BE2C (cell line): ENCODE measurements around the gene TMEM59L.

Experiments used
- DNase-seq: peaks from one replicate; pipeline ENCODE4 v3.0.0-alpha.2; 2020
- H3K27me3 ChIP-seq: fragments of 250-450 bp; sonication (Bioruptor Pico); 2 replicates; pipeline ENCODE4 v1.5.1; 2020; ENCODE audit warnings: mild to moderate bottlenecking
- H3K36me3 ChIP-seq: fragments of 250-450 bp; sonication (Bioruptor Pico); 2 replicates; pipeline ENCODE4 v1.5.1; 2020; ENCODE audit warnings: mild to moderate bottlenecking
- H3K4me1 ChIP-seq: fragments of 250-450 bp; sonication (Bioruptor Pico); 2 replicates; pipeline ENCODE4 v1.5.1; 2020
- H3K4me3 ChIP-seq: 2 replicates; pipeline ENCODE4 v1.5.1; 2011; ENCODE audit warnings: low read depth, low read length
- H3K9me3 ChIP-seq: fragments of 250-450 bp; sonication (Bioruptor Pico); 2 replicates; pipeline ENCODE4 v1.5.1; 2020
- TF ChIP-seq, protein P1 (sequence below): IDR thresholded peaks from 2 replicates; pipeline ENCODE4 v1.5.1; 2012; ENCODE audit warnings: mild to moderate bottlenecking, low read depth, low read length

Gene TMEM59L

DNA sequence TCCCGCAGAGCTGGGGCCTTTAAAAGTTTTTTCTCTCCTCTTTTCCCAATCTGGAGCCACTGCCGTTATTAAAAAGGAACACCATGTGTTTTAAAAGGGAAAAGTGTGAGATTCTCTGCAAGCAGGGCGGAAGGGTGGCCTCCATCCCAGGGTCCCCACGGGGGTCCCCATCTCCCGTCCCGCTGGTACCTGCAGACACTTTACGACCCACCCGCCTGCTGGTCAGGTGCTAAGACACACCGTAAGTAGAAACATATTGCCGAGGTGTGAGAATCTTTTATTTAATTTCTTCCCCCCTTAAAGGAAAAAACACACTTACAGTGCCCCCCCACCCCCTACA is 7.9 kb upstream of the TMEM59L start:
- H3K27me3 ChIP-seq = peaks cover 65% of the 10 kb centered on the region
- no peaks in the 10 kb centered on the region for H3K4me1 ChIP-seq
- no peaks in the 10 kb centered on the region for H3K9me3 ChIP-seq
- no peak overlapping the region for H3K4me3 ChIP-seq
- TF ChIP-seq, protein P1, sequence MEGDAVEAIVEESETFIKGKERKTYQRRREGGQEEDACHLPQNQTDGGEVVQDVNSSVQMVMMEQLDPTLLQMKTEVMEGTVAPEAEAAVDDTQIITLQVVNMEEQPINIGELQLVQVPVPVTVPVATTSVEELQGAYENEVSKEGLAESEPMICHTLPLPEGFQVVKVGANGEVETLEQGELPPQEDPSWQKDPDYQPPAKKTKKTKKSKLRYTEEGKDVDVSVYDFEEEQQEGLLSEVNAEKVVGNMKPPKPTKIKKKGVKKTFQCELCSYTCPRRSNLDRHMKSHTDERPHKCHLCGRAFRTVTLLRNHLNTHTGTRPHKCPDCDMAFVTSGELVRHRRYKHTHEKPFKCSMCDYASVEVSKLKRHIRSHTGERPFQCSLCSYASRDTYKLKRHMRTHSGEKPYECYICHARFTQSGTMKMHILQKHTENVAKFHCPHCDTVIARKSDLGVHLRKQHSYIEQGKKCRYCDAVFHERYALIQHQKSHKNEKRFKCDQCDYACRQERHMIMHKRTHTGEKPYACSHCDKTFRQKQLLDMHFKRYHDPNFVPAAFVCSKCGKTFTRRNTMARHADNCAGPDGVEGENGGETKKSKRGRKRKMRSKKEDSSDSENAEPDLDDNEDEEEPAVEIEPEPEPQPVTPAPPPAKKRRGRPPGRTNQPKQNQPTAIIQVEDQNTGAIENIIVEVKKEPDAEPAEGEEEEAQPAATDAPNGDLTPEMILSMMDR = no peak
- DNase-seq = no peak
- no peaks in the 10 kb centered on the region for H3K36me3 ChIP-seq

DNA sequence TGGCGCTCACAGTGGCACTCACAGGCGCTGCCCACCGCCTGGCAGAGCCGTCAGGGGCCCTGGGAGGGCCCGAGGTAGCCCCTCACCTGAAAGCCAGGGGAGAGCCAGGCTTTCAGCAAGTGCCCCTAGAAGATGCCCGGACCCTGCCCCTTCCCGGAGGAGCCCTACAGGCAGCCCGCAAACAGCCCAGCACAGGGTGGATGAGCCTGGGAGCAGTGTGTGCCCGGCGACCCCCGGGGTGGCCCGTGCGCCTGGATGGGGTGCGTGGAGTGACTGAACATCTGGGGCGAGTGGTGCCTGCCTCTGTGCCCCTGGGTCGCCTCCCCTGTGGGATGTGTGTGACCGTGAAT is 7.5 kb upstream of the TMEM59L start:
- no peaks in the 10 kb centered on the region for H3K36me3 ChIP-seq
- no peaks in the 10 kb centered on the region for H3K9me3 ChIP-seq
- no peak overlapping the region for H3K4me3 ChIP-seq
- H3K4me1 ChIP-seq = no peaks in the 10 kb centered on the region
- no peak for DNase-seq
- TF ChIP-seq, protein P1 = no peak
- H3K27me3 ChIP-seq = peaks cover 69% of the 10 kb centered on the region

DNA sequence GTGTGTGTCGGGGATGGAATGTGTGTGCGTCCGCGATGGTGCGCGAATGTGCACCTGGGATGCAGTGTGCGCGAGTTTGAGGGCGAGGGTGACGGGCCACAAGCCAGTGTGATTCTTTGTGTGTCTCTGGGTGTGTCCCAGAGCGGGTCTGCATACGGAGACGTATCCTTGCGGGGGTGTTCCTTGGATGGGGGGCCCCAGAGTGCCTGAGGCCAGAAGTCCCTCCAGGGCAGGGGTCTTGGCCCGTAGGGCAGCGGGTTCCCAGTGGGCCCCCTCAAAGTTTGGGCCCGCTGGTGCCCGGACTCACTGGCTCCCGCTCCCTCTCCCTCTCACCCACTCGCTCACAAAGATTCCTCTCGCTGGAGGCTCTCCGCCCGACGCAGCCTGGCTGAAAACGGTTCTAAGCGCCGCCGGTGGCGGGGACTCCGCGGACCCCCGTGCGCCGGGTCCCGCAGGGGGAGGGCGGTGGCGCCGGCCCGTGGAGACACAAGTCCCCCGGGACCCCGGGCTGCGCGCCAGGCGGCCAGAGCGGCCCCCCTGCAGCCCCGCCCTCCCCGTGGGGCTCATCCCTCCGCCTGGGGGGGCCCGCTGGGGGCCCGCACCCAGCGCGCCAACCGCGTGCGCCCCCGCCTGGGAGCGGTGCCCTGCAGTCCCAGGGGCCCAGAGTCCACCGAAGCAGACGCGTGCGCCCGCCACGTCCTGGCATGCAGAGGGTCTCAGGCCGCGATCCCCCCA is 7.0 kb upstream of the TMEM59L start:
- Histone ChIP-seq H3K36me3 (no peaks in the 10 kb centered on the region), H3K27me3 (peaks cover 74% of the 10 kb centered on the region), H3K4me3 (no peak overlapping the region), H3K4me1 (no peaks in the 10 kb centered on the region), H3K9me3 (no peaks in the 10 kb centered on the region)
- TF ChIP-seq, protein P1 = no peak
- DNase-seq = no peak

DNA sequence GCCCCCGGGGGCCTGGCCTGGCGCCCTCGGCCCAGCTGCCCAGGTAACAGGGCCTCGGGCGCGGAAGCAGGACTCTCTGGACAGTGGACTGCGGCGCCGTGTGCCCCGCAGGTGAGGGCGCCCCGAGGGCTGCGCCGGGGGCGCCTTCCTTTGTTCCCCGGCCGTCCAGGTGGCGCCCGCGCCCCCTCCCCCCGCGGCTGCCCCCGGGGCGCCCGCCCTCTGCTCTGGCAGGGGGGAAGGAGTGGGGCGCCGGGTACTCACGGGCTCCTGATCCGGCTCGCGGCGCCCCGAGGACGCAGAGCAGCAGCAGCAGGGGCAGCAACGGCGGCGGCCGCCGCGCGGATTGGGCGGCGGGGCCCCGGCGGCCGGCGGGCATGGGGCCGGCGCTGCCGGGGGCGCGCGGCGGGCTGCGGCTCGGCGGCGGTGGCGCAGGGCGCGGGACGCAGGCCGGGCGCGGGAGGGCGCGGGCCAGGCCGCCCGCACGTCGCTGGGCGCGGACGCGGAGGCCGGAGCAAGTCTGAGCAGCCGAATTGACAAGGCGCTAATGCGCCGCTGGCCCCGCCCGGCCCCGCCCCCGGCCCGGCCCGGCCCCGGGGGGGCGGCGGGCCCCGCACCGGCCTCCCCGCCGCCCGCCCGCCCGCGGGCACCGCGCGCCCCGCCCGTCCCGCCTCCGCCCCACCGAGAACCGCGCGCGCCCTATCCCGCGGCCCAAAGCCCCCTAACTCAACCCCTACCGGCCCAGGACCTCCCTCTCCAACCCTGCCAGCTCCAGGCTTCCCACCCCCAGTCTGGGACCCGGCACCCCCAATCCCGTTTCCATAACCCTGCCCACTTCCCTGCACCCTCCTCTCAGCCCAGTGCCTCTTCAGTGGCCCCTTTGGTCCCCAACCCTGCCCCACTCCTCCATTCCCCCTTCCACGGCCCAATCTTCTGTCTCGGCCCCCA is 6.1 kb upstream of the TMEM59L start, which contains the start of gene CRLF1:
CRLF1 (minus strand) TSS at position 519 of the 945 bp plus-strand sequence; CDS start at position 376, 143 bp downstream.
- no peak for DNase-seq
- Histone ChIP-seq H3K9me3 (no peaks in the 10 kb centered on the region), H3K36me3 (no peaks in the 10 kb centered on the region), H3K4me3 (no peak within 1 kb of the TSS), H3K4me1 (no peaks in the 10 kb centered on the region), H3K27me3 (peaks cover 83% of the 10 kb centered on the region)
- TF ChIP-seq, protein P1 = no peak

DNA sequence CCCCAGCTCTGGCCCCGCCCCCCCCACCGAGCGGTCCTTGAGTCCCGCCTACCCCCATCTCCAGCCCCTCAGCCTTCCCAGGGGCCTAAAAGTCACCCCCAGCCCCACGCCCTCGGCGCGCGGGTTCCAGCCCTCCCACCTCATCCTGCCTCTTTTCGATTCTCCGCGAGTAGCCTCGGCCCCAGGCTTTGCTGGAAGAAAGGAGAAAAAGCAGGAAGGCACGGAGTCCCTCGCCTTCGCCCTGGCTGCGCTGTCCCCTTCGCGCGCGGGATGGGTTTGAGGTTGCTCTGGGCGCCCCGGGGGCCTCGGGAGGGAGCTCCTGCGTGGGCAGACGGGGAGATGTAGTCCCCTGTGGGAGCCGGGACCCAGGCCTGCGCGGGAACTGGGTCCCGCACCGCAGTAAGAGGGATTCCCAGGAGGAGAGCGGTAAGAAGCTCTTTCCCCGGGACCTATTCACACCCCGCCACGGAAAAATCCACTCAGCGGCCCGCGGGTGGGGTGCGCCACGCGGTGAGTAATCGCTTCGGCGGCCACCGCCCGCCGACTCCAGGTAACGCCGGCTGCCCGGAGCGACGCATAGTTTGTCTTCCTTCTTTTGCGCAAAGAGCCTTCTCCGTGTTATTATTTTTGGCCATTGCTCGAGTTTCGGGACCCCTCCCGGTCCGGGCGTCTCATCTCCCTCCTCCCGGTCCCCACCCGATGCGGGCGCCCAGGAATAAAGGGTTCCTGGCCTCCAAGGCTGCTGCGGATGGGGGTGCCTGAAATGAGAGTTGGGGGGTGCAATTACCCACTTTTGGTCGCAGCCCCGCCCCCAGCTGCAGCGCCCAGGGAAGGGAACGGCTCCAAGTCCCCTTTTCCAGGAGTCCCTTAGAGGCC is 5.2 kb upstream of the TMEM59L start:
- no peak overlapping the region for H3K4me3 ChIP-seq
- H3K4me1 ChIP-seq = no peaks in the 10 kb centered on the region
- TF ChIP-seq, protein P1 = no peak

More for the DNA sequence above, 5.2 kb upstream of the TMEM59L start:
- peaks cover 92% of the 10 kb centered on the region for H3K27me3 ChIP-seq
- DNase-seq = no peak
- H3K9me3 ChIP-seq = no peaks in the 10 kb centered on the region
- H3K36me3 ChIP-seq = no peaks in the 10 kb centered on the region
